GM06990 (cell line): ENCODE measurements around the gene NEDD4L.

ENCODE experiments used
- DNase-seq: peaks from one replicate; pipeline ENCODE4 v3.0.0-alpha.2; 2011; ENCODE audit not compliant: insufficient read length; ENCODE audit errors: extremely low read depth
- H3K27me3 ChIP-seq: replicated peaks from 2 replicates; pipeline ENCODE4 v1.6.0; 2011; ENCODE audit warnings: low read length; ENCODE audit not compliant: control insufficient read depth, insufficient read depth
- H3K36me3 ChIP-seq: 2 replicates; pipeline ENCODE4 v1.5.1; 2011; ENCODE audit warnings: low read length; ENCODE audit not compliant: control insufficient read depth, insufficient read depth
- H3K4me3 ChIP-seq: replicated peaks from 2 replicates; pipeline ENCODE4 v1.5.1; 2011; ENCODE audit warnings: low read depth, mild to moderate bottlenecking, control low read depth, low read length
- TF ChIP-seq, protein P1 (sequence below): IDR thresholded peaks from 2 replicates; pipeline ENCODE4 v1.5.1; 2011; ENCODE audit warnings: low read length, control low read depth, mild to moderate bottlenecking, inconsistent platforms; ENCODE audit not compliant: insufficient read depth, poor library complexity, severe bottlenecking

Gene NEDD4L

GRCh38 chr18:58177004-58177717 is 133.1 kb downstream of the NEDD4L start:
- DNase-seq, result no peak

GRCh38 chr18:58177896-58178470 is 134.0 kb downstream of the NEDD4L start:
- H3K4me3 ChIP-seq, result no peak overlapping the region
- no peaks in the 10 kb centered on the region for H3K27me3 ChIP-seq
- no peak for DNase-seq
- TF ChIP-seq, protein P1, sequence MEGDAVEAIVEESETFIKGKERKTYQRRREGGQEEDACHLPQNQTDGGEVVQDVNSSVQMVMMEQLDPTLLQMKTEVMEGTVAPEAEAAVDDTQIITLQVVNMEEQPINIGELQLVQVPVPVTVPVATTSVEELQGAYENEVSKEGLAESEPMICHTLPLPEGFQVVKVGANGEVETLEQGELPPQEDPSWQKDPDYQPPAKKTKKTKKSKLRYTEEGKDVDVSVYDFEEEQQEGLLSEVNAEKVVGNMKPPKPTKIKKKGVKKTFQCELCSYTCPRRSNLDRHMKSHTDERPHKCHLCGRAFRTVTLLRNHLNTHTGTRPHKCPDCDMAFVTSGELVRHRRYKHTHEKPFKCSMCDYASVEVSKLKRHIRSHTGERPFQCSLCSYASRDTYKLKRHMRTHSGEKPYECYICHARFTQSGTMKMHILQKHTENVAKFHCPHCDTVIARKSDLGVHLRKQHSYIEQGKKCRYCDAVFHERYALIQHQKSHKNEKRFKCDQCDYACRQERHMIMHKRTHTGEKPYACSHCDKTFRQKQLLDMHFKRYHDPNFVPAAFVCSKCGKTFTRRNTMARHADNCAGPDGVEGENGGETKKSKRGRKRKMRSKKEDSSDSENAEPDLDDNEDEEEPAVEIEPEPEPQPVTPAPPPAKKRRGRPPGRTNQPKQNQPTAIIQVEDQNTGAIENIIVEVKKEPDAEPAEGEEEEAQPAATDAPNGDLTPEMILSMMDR, result no peak
- no peaks in the 10 kb centered on the region for H3K36me3 ChIP-seq

More at GRCh38 chr18:58177004-58177717, 133.1 kb downstream of the NEDD4L start:
- Histone ChIP-seq H3K4me3 (no peak overlapping the region), H3K36me3 (no peaks in the 10 kb centered on the region), H3K27me3 (no peaks in the 10 kb centered on the region)
- TF ChIP-seq, protein P1, result no peak

- Histone ChIP-seq H3K36me3 (no peaks in the 10 kb centered on the region), H3K4me3 (no peak overlapping the region), H3K27me3 (no peaks in the 10 kb centered on the region)
- DNase-seq, result no peak
- TF ChIP-seq, protein P1, result no peak
Measured at GRCh38 chr18:58178511-58178910, 134.5 kb downstream of the NEDD4L start.

DNA sequence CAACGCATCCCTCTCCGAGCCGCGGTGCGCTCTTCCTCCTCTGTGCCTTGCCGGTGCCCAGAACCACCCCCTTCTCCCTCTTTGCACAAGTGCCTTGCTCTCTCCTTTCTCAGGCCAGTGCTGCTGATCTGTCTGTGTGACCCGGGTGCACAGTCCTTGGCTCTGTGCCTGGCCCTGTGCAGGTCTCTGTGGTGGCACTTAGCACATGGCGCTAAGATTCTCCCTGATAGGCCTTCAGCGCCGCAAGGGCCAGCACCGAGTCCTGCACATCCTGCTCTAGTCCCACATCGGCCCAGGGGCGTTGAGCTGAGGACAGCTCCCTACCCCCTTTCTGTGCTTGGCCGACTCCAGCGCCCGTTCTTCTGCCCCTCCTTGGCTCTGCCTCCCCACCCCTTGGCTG is 136.1 kb downstream of the NEDD4L start:
- no peak for DNase-seq
- Histone ChIP-seq H3K36me3 (no peaks in the 10 kb centered on the region), H3K27me3 (no peaks in the 10 kb centered on the region), H3K4me3 (no peak overlapping the region)
- TF ChIP-seq, protein P1, result no peak

GRCh38 chr18:58180738-58181353 is 136.8 kb downstream of the NEDD4L start:
- no peak for DNase-seq
- TF ChIP-seq, protein P1, result peak; percentile 72
- H3K36me3 ChIP-seq, result no peaks in the 10 kb centered on the region
- H3K4me3 ChIP-seq, result no peak overlapping the region
- H3K27me3 ChIP-seq, result no peaks in the 10 kb centered on the region
